ENCODE results near the gene LDLRAD4. TPM values are rescaled to one million over a fixed set of nuclear protein-coding genes. Genes with fewer than 3 reads are reported as not detected.

LDLRAD4 gene
- polyA plus RNA-seq, 1 of the 3 experiments (the other 2 are of a cell fraction), result 0.16 TPM

GRCh38 chr18:13428319-13428718 lies 209.8 kb downstream of the LDLRAD4 start:
- no peak for DNase-seq
- ChIA-PET POLR2A (no interaction called here), CTCF (no interaction called here)
- Histone ChIP-seq H3K9me3 (no peaks in the 10 kb centered on the region), H3K9ac (no peak overlapping the region), H3K27ac (ENCODE audit: low read depth in 2 of 2, low read length in 1 of 2) (no peak overlapping the region), H2AFZ (ENCODE audit: low read depth) (no peak overlapping the region), H3K4me2 (no peak overlapping the region), H3K79me2 (ENCODE audit: insufficient read depth) (no peaks in the 10 kb centered on the region), H3K4me1 (ENCODE audit: control insufficient read depth in 1 of 2, insufficient read depth in 2 of 2, low read depth in 1 of 2, low read length in 1 of 2) (peaks cover 0 to 9% of the 10 kb centered on the region in 2 experiments; a peak in 1 of 4 replicates), H3K27me3 (ENCODE audit: insufficient read depth) (no peaks in the 10 kb centered on the region), H3K9me2 (no peaks in the 10 kb centered on the region), H4K20me1 (ENCODE audit: insufficient read depth) (no peaks in the 10 kb centered on the region), H3F3A (replicated peaks; ENCODE audit: insufficient read depth) (no peaks in the 10 kb centered on the region), H3K36me3 (replicated peaks in 1 of 2; ENCODE audit: control insufficient read depth in 1 of 2, insufficient read depth in 2 of 2, low read length in 1 of 2) (no peaks in the 10 kb centered on the region), H3K4me3 (ENCODE audit: low read depth in 2 of 2, low read length in 1 of 2) (no peak overlapping the region)
- 55% methylated on average over 3 of the region's 3 CpGs for WGBS (ENCODE audit: low lambda C conversion rate)
- TF ChIP-seq ZBTB33 (IDR thresholded peaks at IDR 0.05; ENCODE audit: borderline replicate concordance, low read depth), result no peak
- no peak for TF ChIP-seq REST (IDR thresholded peaks at IDR 0.05; ENCODE audit: low read depth, low read length)
- TF ChIP-seq USF2 (IDR thresholded peaks at IDR 0.05; ENCODE audit: borderline replicate concordance, low read depth, low read length), result no peak

- Histone ChIP-seq H3K4me2 (no peak overlapping the region), H3K36me3 (replicated peaks in 1 of 2; ENCODE audit: control insufficient read depth in 1 of 2, insufficient read depth in 2 of 2, low read length in 1 of 2) (no peaks in the 10 kb centered on the region), H3K9me2 (no peaks in the 10 kb centered on the region), H3K79me2 (ENCODE audit: insufficient read depth) (no peaks in the 10 kb centered on the region), H3K4me1 (ENCODE audit: control insufficient read depth in 1 of 2, insufficient read depth in 2 of 2, low read depth in 1 of 2, low read length in 1 of 2) (peaks cover 0 to 9% of the 10 kb centered on the region in 2 experiments; a peak in 1 of 4 replicates), H3K9ac (no peak overlapping the region), H3F3A (replicated peaks; ENCODE audit: insufficient read depth) (no peaks in the 10 kb centered on the region), H3K9me3 (no peaks in the 10 kb centered on the region), H3K27ac (ENCODE audit: low read depth in 2 of 2, low read length in 1 of 2) (no peak overlapping the region), H3K27me3 (ENCODE audit: insufficient read depth) (no peaks in the 10 kb centered on the region), H2AFZ (ENCODE audit: low read depth) (no peak overlapping the region), H4K20me1 (ENCODE audit: insufficient read depth) (no peaks in the 10 kb centered on the region), H3K4me3 (ENCODE audit: low read depth in 2 of 2, low read length in 1 of 2) (no peak overlapping the region)
- TF ChIP-seq POLR2AphosphoS5 (IDR thresholded peaks at IDR 0.05; ENCODE audit: low read depth, low read length), result no peak
- TF ChIP-seq CTCF (IDR thresholded peaks at IDR 0.05), result no peak
- no peak for TF ChIP-seq MEF2A (IDR thresholded peaks at IDR 0.05; ENCODE audit: borderline replicate concordance, low read depth)
- TF ChIP-seq USF1 (IDR thresholded peaks at IDR 0.05; ENCODE audit: borderline replicate concordance, low read depth), result no peak
- TF ChIP-seq SMC3 (IDR thresholded peaks at IDR 0.05; ENCODE audit: low read depth, low read length), result no peak
- TF ChIP-seq YY1 (IDR thresholded peaks at IDR 0.05; ENCODE audit: low read depth), result no peak
- TF ChIP-seq USF2 (IDR thresholded peaks at IDR 0.05; ENCODE audit: borderline replicate concordance, low read depth, low read length), result no peak
- no peak for TF ChIP-seq FOXM1 (IDR thresholded peaks at IDR 0.05; ENCODE audit: low read depth)
- no peak for TF ChIP-seq RXRA (IDR thresholded peaks at IDR 0.05; ENCODE audit: borderline replicate concordance, low read depth)
- ChIA-PET CTCF (interaction anchor here (1.0 kb wide), 1 partner anchor 9 kb away, joined by 3 read pairs; no protein-coding TSS in a partner anchor), POLR2A (no interaction called here)
- no peak for DNase-seq
- WGBS (ENCODE audit: low lambda C conversion rate), result 86% methylated on average over 5 of the region's 5 CpGs
Measured at GRCh38 chr18:13429016-13429415, 210.5 kb downstream of the LDLRAD4 start.

Measured in SK-N-SH (cell line).